ENCODE results near the gene SIRT1.
"Not testable (repeated sequence)": the region's sequence is repeated elsewhere in the genome, so short reads cannot be mapped to it uniquely, and the experiment has no call there.

Gene SIRT1

DNA sequence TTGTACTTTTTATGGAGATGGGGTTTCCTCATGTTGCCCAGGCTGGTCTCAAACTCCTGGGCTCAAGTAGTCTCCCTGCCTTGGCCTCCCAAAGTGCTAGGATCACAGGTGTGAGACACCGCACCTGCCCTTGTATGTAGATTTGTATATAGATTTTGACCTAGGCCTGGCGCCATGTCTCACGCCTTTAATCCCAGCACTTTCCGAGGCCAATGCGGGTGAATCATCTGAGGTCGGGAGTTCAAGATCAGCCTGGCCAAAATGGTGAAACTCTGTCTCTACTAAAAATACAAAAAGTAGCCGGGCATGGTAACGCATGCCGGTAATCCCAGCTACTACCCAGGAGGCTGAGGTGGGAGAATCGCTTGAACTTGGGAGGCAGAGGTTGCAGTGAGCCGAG is 7.0 kb upstream of the SIRT1 start:
- not testable (repeated sequence) for DNase-seq

- no peak for DNase-seq
Measured at GRCh38 chr10:67878133-67878532, 6.3 kb upstream of the SIRT1 start.

DNA sequence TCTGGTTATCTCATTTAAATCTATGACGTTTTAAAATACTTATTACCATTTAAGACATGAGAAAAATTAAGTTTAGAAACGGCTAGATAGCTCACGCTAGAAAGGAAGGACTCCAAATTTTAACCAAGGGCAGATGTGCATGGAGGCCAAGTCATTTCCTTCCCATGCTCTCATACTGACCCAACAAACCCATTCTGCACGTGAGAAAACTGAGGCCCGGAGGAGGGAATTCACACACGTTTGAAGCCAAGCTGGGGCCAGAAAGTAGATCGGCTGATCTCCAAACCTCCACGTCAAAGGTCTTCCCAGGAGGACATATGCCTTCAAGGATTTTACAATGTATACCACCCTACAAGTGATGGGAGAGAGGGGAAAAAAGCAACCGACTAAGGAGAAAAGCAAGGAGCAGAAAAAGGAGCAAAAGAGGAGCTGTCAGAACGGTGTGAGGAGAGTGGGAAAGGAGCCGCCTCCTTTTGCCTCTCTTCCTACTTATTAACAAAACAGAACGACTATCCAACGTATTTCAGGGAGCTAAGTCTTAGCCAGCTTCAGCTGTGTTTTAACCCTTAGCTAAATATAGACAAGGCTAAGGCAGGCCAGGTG is 645 bp upstream of the SIRT1 start:
- no peak for DNase-seq

GRCh38 chr10:67884842-67885670 is 600 bp downstream of the SIRT1 start:
- peak; percentile 63 for DNase-seq

DNA sequence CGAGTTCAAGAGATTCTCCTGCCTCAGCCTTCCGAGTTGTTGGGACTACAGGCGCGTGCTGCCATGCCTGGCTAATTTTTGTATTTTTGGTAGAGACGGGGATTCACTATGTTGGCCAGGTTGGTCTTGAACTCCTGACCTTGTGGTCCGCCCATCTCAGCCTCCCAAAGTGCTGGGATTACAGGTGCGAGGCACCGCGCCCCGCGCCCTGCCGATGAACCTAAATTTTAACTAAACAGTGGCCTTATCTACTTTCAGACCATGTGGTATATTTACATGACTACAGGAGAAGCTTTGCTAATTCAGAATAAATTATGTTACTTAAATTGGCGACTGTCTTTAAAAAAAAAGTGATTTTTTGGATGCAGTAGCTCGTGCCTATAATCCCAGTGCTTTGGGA is 9.2 kb downstream of the SIRT1 start:
- no peak for DNase-seq

DNA sequence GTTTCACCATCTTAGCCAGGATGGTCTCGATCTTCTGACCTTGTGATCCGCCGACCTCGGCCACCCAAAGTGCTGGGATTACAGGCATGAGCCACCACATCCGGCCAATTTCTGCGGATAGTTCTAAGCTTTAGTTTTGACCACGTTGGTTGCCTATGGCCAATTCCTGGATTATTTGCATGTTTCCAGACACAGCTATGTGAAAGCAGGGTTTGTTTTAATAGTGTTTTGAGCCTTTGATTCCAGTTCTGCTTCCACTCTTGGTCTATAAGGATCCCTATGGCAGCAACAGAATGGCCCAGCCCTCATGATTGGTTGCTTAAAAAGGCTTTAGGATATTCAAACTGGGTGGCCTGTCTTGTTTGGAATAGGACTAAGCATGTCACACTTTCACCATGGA is 19.1 kb downstream of the SIRT1 start:
- DNase-seq: no peak

- DNase-seq: no peak
Measured at GRCh38 chr10:67912331-67912946, 28.0 kb downstream of the SIRT1 start.

DNA sequence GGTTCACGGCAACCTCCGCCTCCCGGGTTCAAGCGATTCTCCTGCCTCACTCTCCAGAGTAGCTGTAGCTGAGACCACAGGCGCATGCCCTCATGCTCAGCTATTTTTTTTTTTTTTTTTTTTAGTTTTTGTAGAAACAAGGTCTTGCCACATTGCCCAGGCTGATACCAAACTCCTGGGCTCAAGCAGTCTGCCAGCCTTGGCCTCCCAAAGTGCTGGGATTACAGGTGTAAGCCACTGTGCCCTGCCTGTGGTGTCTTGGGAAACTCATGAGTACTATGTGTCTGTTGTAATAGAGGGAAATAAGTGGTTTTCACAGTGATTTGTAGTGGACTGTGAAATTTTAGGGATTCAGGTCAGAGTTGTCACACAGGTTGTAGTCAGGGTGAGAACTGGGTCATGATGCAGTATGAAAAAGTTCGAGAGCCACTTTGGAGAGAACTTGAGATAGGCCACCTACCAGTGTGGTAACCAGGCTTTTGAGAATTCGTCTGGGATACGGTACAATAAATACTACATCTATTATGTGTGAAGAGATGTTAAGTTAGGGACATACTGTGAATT is 30.4 kb downstream of the SIRT1 start:
- no peak for DNase-seq

GRCh38 chr10:67917169-67917568 is 32.7 kb downstream of the SIRT1 start:
- DNase-seq: no peak

DNA sequence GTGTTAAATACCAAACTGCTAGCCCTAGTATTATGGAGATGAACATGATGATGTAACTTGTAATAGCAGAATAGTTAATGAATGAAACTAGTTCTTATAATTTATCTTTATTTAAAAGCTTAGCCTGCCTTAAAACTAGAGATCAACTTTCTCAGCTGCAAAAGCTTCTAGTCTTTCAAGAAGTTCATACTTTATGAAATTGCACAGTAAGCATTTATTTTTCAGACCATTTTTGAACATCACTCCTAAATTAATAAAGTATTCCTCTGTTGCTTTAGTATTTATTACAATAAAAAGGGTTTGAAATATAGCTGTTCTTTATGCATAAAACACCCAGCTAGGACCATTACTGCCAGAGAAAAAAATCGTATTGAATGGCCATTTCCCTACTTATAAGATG is 33.2 kb downstream of the SIRT1 start:
- DNase-seq: no peak

DNA sequence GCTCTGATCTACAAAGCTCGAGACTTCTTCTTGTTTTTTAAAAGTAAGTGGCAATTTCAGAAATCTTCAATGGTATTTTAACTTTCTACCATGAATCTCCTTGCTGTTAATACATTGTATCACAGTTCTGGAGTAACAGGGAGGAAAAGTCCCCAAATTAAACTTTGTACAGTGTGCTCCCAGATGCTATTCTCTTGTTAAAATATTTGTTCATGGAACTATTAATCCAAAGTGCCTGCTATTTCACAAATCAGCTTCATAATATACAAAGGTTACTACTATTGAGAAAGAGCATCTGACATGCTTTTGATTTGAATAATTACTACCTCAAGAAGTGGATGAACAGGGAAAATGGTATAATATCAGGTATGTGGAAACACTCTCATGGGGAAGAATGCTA is 36.6 kb downstream of the SIRT1 start:
- no peak for DNase-seq

GRCh38 chr10:67923551-67923950 is 39.1 kb downstream of the SIRT1 start:
- no peak for DNase-seq

GRCh38 chr10:67924136-67924535 is 39.7 kb downstream of the SIRT1 start:
- DNase-seq: no peak

DNA sequence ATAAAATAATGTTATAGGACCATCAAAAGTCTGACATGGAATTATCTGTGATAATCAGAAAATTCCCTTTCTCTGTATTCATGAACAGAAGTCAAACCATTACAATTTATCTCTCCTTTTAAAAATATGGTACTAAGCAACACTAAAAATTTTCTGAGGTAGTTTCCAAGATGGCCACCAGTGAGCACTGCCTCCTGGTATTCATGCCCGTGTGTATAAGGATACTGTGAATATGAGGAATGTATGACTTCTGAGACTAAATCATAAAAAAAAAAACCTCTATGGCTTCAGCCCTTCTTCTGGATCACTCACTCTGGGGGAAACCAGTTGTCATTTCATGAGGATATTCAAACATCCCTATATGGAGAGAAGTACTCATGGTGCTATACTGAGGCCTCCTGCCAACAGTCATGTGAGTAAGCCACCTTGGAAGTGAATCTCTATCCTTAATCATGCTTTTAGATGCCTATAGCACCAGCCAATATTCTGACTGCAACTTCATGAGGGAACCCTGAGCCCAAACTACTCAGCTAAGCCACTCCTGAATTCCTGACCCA is 41.1 kb downstream of the SIRT1 start:
- no peak for DNase-seq

GRCh38 chr10:67926951-67927350 is 42.5 kb downstream of the SIRT1 start:
- DNase-seq: no peak

GRCh38 chr10:67933199-67933598 is 48.7 kb downstream of the SIRT1 start:
- no peak for DNase-seq

GRCh38 chr10:67934336-67934735 is 49.9 kb downstream of the SIRT1 start:
- DNase-seq: no peak

GRCh38 chr10:67935223-67935622 is 50.8 kb downstream of the SIRT1 start:
- no peak for DNase-seq

DNA sequence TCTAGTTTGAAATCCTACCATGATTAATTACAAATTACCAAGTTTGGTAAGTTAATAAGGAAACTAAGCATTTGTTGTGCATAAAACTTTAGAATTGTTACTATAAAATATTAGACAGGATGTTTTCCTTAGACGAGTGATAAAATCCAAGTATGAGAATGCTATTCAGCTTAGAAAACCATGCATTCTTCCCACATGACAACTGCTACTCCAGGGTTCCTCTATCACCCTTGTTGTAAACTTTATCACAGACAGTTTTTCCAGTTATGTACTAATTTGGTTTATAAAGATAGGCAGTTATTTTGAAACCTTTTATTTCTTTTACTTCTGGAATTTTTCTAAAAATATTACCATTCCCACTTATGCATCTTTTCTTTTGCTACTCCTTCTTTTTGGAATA is 52.0 kb downstream of the SIRT1 start:
- DNase-seq: no peak

DNA sequence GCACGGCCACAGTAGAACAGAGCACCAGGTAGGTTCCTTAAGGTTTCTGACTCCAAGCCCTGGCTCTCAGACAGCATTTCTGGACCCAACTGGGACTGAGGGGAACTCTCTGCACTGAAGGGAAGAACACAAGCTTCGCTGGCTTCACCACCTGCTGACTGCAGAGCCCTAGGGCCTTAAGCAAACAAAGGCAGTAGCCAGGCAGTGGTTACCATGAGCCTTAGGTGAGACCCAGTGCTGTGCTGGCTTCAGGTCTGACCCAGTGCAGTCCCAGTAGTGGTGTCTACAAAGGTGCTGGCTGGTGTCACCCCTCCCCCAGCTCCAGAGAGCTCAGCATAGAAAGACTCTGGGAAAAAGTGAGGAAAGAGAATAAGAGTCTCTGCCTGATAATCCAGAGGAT is 59.5 kb downstream of the SIRT1 start:
- DNase-seq: no peak

- no peak for DNase-seq
Measured at GRCh38 chr10:67955614-67956013, 71.2 kb downstream of the SIRT1 start.

DNA sequence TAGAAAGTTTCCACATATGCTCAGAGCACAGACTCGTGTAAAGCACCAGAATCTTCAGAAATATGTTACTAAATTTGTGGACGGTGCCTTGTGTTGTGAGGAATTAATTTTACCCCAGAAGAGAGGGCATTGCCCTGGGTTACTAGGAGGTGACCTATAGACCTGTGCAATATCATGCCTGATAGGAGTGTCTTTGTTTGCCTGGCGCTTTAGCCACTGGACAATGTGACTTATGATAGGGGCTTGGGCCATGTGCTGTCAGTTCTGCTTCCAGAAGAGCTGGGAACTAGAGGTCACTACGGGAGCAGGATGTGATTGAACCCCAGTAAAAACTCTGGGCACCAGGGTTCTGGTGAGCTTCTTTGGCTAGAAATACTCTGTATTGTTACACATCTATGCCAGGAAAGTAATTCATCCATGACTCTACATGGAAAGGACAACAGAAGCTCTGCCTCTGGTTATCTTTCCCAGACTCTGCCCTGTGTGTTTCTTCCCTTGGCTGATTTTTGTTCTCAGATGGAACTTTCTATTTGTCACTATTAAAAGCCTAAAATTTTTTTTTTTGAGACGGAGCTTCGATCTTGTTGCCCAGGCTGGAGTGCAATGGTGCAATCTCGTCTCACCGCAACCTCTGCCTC is 75.5 kb downstream of the SIRT1 start:
- no peak for DNase-seq

DNA sequence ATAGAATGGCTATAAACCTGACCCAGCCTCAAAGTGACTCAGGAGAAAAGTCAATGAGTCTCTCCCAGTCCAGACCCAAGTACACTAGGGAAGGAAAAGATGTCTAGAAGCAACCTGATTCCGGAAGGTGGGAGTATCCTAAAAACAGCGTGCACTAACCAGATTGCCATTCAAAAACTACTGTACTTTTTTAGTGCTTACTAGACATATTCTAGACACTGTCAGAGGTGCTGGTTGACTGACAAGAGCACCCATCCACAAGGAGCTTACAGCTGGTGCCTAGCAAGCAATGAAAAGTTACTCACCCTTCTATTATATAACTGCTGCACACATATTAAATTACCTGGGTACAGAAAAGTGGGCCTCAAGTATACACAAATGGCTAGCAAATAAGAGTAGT is 81.0 kb downstream of the SIRT1 start:
- DNase-seq: no peak

Measured in NCI-H748 treated with DMSO at 0.1 percent for 48 hours (cell line).